HEK293 (cell line): ENCODE measurements around the gene RUNX1.

Source experiments
- IKZF3 ChIP-seq: fragments of 450-650 bp; IDR thresholded peaks from 2 replicates; pipeline ENCODE4 v1.5.0; 2018; ENCODE audit warnings: missing biosample characterization, mild to moderate bottlenecking, missing genetic modification characterization, moderate library complexity
- KLF1 ChIP-seq: fragments of 450-650 bp; formaldehyde crosslinking; IDR thresholded peaks from 2 replicates; pipeline ENCODE4 v1.5.1; 2016; ENCODE audit warnings: missing biosample characterization, missing genetic modification characterization
- KLF10 ChIP-seq: fragments of 450-650 bp; IDR thresholded peaks from 2 replicates; pipeline ENCODE4 v1.5.1; 2018; ENCODE audit warnings: missing biosample characterization, mild to moderate bottlenecking, missing genetic modification characterization
- KLF7 ChIP-seq: fragments of 450-650 bp; formaldehyde crosslinking; IDR thresholded peaks from 2 replicates; pipeline ENCODE4 v1.5.1; 2016; ENCODE audit warnings: missing biosample characterization, missing genetic modification characterization, borderline replicate concordance
- PRDM2 ChIP-seq: fragments of 450-650 bp; formaldehyde crosslinking; IDR thresholded peaks from 2 replicates; pipeline ENCODE4 v1.5.1; 2016; ENCODE audit warnings: missing biosample characterization, missing genetic modification characterization, borderline replicate concordance
- REST ChIP-seq: fragments of 450-650 bp; formaldehyde crosslinking; IDR thresholded peaks from 2 replicates; pipeline ENCODE4 v1.5.1; 2016; ENCODE audit warnings: missing biosample characterization, missing genetic modification characterization
- SALL2 ChIP-seq: fragments of 450-650 bp; formaldehyde crosslinking; IDR thresholded peaks from 2 replicates; pipeline ENCODE4 v1.5.0; 2017; ENCODE audit warnings: missing biosample characterization, mild to moderate bottlenecking, missing genetic modification characterization, borderline replicate concordance
- ZBTB7A ChIP-seq: fragments of 450-650 bp; formaldehyde crosslinking; IDR thresholded peaks from 2 replicates; pipeline ENCODE4 v1.5.1; 2016; ENCODE audit warnings: low read depth, missing biosample characterization, missing genetic modification characterization
- ZBTB8A ChIP-seq: fragments of 450-650 bp; formaldehyde crosslinking; IDR thresholded peaks from 2 replicates; pipeline ENCODE4 v1.5.1; 2016; ENCODE audit warnings: missing biosample characterization, missing genetic modification characterization
- ZEB2 ChIP-seq: fragments of 450-650 bp; formaldehyde crosslinking; IDR thresholded peaks from 2 replicates; pipeline ENCODE4 v1.5.1; 2016; ENCODE audit warnings: missing biosample characterization, missing genetic modification characterization
- ZNF10 ChIP-seq: fragments of 450-650 bp; formaldehyde crosslinking; IDR thresholded peaks from 2 replicates; pipeline ENCODE4 v1.5.1; 2017; ENCODE audit warnings: missing biosample characterization, missing genetic modification characterization
- ZNF112 ChIP-seq: fragments of 450-650 bp; formaldehyde crosslinking; IDR thresholded peaks from 2 replicates; pipeline ENCODE4 v1.5.0; 2017; ENCODE audit warnings: missing biosample characterization, missing genetic modification characterization
- ZNF138 ChIP-seq: fragments of 450-650 bp; formaldehyde crosslinking; IDR thresholded peaks from 2 replicates; pipeline ENCODE4 v1.5.1; 2016; ENCODE audit warnings: missing biosample characterization, missing genetic modification characterization, borderline replicate concordance
- ZNF157 ChIP-seq: fragments of 450-650 bp; formaldehyde crosslinking; IDR thresholded peaks from 2 replicates; pipeline ENCODE4 v1.5.1; 2016; ENCODE audit warnings: missing biosample characterization, missing genetic modification characterization
- ZNF184 ChIP-seq: fragments of 450-650 bp; IDR thresholded peaks from 2 replicates; pipeline ENCODE4 v1.5.1; 2018; ENCODE audit warnings: missing biosample characterization, mild to moderate bottlenecking, missing genetic modification characterization
- ZNF248 ChIP-seq: fragments of 450-650 bp; formaldehyde crosslinking; IDR thresholded peaks from 2 replicates; pipeline ENCODE4 v1.5.1; 2017; ENCODE audit warnings: missing biosample characterization, missing genetic modification characterization
- ZNF324 ChIP-seq: fragments of 450-650 bp; formaldehyde crosslinking; IDR thresholded peaks from 2 replicates; pipeline ENCODE4 v1.5.1; 2016; ENCODE audit warnings: missing biosample characterization, missing genetic modification characterization
- ZNF366 ChIP-seq: fragments of 450-650 bp; formaldehyde crosslinking; conservative IDR thresholded peaks from 2 replicates; pipeline ENCODE4 v1.5.1; 2016; ENCODE audit warnings: missing biosample characterization, missing genetic modification characterization
- ZNF37A ChIP-seq: fragments of 450-650 bp; IDR thresholded peaks from 2 replicates; pipeline ENCODE4 v1.5.1; 2018; ENCODE audit warnings: missing biosample characterization, missing genetic modification characterization
- ZNF391 ChIP-seq: fragments of 450-650 bp; formaldehyde crosslinking; IDR thresholded peaks from 2 replicates; pipeline ENCODE4 v1.5.1; 2016; ENCODE audit warnings: low read depth, missing biosample characterization, missing genetic modification characterization, borderline replicate concordance
- ZNF449 ChIP-seq: fragments of 450-650 bp; formaldehyde crosslinking; IDR thresholded peaks from 2 replicates; pipeline ENCODE4 v1.5.1; 2017; ENCODE audit warnings: missing biosample characterization, mild to moderate bottlenecking, missing genetic modification characterization, moderate library complexity
- ZNF473 ChIP-seq: fragments of 450-650 bp; formaldehyde crosslinking; IDR thresholded peaks from 2 replicates; pipeline ENCODE4 v1.5.1; 2017; ENCODE audit warnings: missing biosample characterization, missing genetic modification characterization
- ZNF585B ChIP-seq: fragments of 450-650 bp; formaldehyde crosslinking; IDR thresholded peaks from 2 replicates; pipeline ENCODE4 v1.5.1; 2016; ENCODE audit warnings: missing biosample characterization, missing genetic modification characterization
- ZNF624 ChIP-seq: fragments of 450-650 bp; formaldehyde crosslinking; IDR thresholded peaks from 2 replicates; pipeline ENCODE4 v1.5.1; 2017; ENCODE audit warnings: missing biosample characterization, missing genetic modification characterization
- ZNF645 ChIP-seq: fragments of 450-650 bp; formaldehyde crosslinking; IDR thresholded peaks from 2 replicates; pipeline ENCODE4; 2016; ENCODE audit warnings: missing biosample characterization, missing genetic modification characterization
- ZNF658 ChIP-seq: fragments of 450-650 bp; formaldehyde crosslinking; IDR thresholded peaks from 2 replicates; pipeline ENCODE4; 2016; ENCODE audit warnings: missing biosample characterization, missing genetic modification characterization
- ZNF776 ChIP-seq: fragments of 450-650 bp; formaldehyde crosslinking; IDR thresholded peaks from 2 replicates; pipeline ENCODE4 v1.5.0; 2017; ENCODE audit warnings: missing biosample characterization, missing genetic modification characterization, borderline replicate concordance
- ZSCAN30 ChIP-seq: fragments of 450-650 bp; IDR thresholded peaks from 2 replicates; pipeline ENCODE4 v1.5.1; 2018; ENCODE audit warnings: missing biosample characterization, mild to moderate bottlenecking, missing genetic modification characterization, moderate library complexity
- ZSCAN5A ChIP-seq: fragments of 450-650 bp; formaldehyde crosslinking; IDR thresholded peaks from 2 replicates; pipeline ENCODE4 v1.5.1; 2016; ENCODE audit warnings: missing biosample characterization, missing genetic modification characterization

RUNX1 gene

GRCh38 chr21:34740198-34740597 lies 308.9 kb downstream of the RUNX1 start (continued):
- TF ChIP-seq ZNF449 (tag by site-specific recombination): no peak
- TF ChIP-seq ZNF366 (tag by site-specific recombination): peak; percentile 91
- no peak for TF ChIP-seq KLF1 (tag by site-specific recombination)
- TF ChIP-seq ZNF184 (tag by site-specific recombination): no peak
- no peak for TF ChIP-seq ZNF248 (tag by site-specific recombination)
- TF ChIP-seq PRDM2 (tag by site-specific recombination): no peak
- 0 out of 2 replicates have a peak, but pooled peaks have one; percentile 17 for TF ChIP-seq ZNF776 (tag by site-specific recombination)
- no peak for TF ChIP-seq REST (tag by site-specific recombination)
- no peak for TF ChIP-seq ZNF585B
- no peak for TF ChIP-seq KLF7 (tag by site-specific recombination)
- TF ChIP-seq ZNF324 (tag by site-specific recombination): no peak
- TF ChIP-seq ZNF10 (tag by site-specific recombination): no peak
- no peak for TF ChIP-seq ZNF112 (tag by site-specific recombination)
- TF ChIP-seq ZNF391 (tag by site-specific recombination): no peak
- TF ChIP-seq ZSCAN30 (tag by site-specific recombination): no peak
- TF ChIP-seq IKZF3 (tag by site-specific recombination): no peak
- TF ChIP-seq KLF10 (tag by site-specific recombination): no peak
- no peak for TF ChIP-seq ZNF37A (tag by site-specific recombination)
- TF ChIP-seq ZNF157 (tag by site-specific recombination): 0 out of 2 replicates have a peak, but pooled peaks have one; percentile 42
- TF ChIP-seq ZNF138: no peak
- no peak for TF ChIP-seq ZNF658
- TF ChIP-seq ZSCAN5A: 0 out of 2 replicates have a peak, but pooled peaks have one; percentile 69
- no peak for TF ChIP-seq ZNF645 (tag by site-specific recombination)
- peak; percentile 71; the same call in 1 of the 2 replicates for TF ChIP-seq ZNF473
- TF ChIP-seq ZBTB7A (tag by site-specific recombination): no peak
- TF ChIP-seq ZEB2 (tag by site-specific recombination): no peak
- no peak for TF ChIP-seq SALL2
- TF ChIP-seq ZBTB8A (tag by site-specific recombination): no peak
- no peak for TF ChIP-seq ZNF624 (tag by site-specific recombination)
